ENCODE data around the gene SIGLEC12. TPM values are rescaled to one million over a fixed set of nuclear protein-coding genes. Genes with fewer than 3 reads are reported as not detected.

The SIGLEC12 gene
- total and polyA plus RNA-seq, 9 donors, result 0.23 to 0.73 (median 0.25) TPM; not detected in 6

- Histone ChIP-seq H3K27ac (no peak overlapping the region), H3K9me3 (no peaks in the 10 kb centered on the region), H3K4me1 (ENCODE audit: insufficient read depth) (no peaks in the 10 kb centered on the region), H3K4me3 (no peak overlapping the region), H3K36me3 (no peaks in the 10 kb centered on the region), H3K27me3 (no peaks in the 10 kb centered on the region)
- no peak for DNase-seq
- no peak for TF ChIP-seq CTCF (IDR thresholded peaks at IDR 0.05)
- no peak for TF ChIP-seq EP300 (IDR thresholded peaks at IDR 0.05)
- TF ChIP-seq POLR2A (IDR thresholded peaks at IDR 0.05), result no peak
- WGBS, 3 donors, result 64 to 76% (median 71%) methylated on average over 5 of the region's 5 CpGs
- intact Hi-C loops (cut with DNase I), result no loop called here
Measured at GRCh38 chr19:51548213-51548651, 46.6 kb upstream of the SIGLEC12 start.

- no peaks in the 10 kb centered on the region for H3K27me3 ChIP-seq
- no peaks in the 10 kb centered on the region for H3K36me3 ChIP-seq
- TF ChIP-seq EP300 (IDR thresholded peaks at IDR 0.05) (no peak), POLR2A (IDR thresholded peaks at IDR 0.05) (no peak), CTCF (IDR thresholded peaks at IDR 0.05) (no peak)
- H3K4me1 ChIP-seq (ENCODE audit: insufficient read depth), result no peaks in the 10 kb centered on the region
- no peaks in the 10 kb centered on the region for H3K9me3 ChIP-seq
- H3K27ac ChIP-seq, result no peak overlapping the region
- WGBS, 3 donors, result 32 to 44% (median 35%) methylated on average over 7 of the region's 7 CpGs
- peak in 1 of 5 donors; percentile 6 for DNase-seq
- no peak overlapping the region for H3K4me3 ChIP-seq
- intact Hi-C loops (cut with DNase I), result no loop called here
Measured at GRCh38 chr19:51547397-51548212, 46.0 kb upstream of the SIGLEC12 start.

GRCh38 chr19:51546650-51547396 lies 45.2 kb upstream of the SIGLEC12 start:
- Histone ChIP-seq H3K4me1 (ENCODE audit: insufficient read depth) (no peaks in the 10 kb centered on the region), H3K4me3 (no peak overlapping the region), H3K36me3 (no peaks in the 10 kb centered on the region), H3K27ac (no peak overlapping the region), H3K27me3 (no peaks in the 10 kb centered on the region), H3K9me3 (no peaks in the 10 kb centered on the region)
- no peak for TF ChIP-seq POLR2A (IDR thresholded peaks at IDR 0.05)
- no peak for TF ChIP-seq EP300 (IDR thresholded peaks at IDR 0.05)
- no peak for TF ChIP-seq CTCF (IDR thresholded peaks at IDR 0.05)
- intact Hi-C loops (cut with DNase I), result no loop called here
- WGBS, 3 donors, result 62 to 68% (median 67%) methylated on average over 10 of the region's 10 CpGs
- no peak for DNase-seq

- no peaks in the 10 kb centered on the region for H3K27me3 ChIP-seq
- H3K4me3 ChIP-seq, result no peak overlapping the region
- H3K36me3 ChIP-seq, result no peaks in the 10 kb centered on the region
- no peak for TF ChIP-seq EP300 (IDR thresholded peaks at IDR 0.05)
- TF ChIP-seq CTCF (IDR thresholded peaks at IDR 0.05), result no peak
- TF ChIP-seq POLR2A (IDR thresholded peaks at IDR 0.05), result no peak
- intact Hi-C loops (cut with DNase I), result no loop called here
- no peak overlapping the region for H3K27ac ChIP-seq
- H3K9me3 ChIP-seq, result no peaks in the 10 kb centered on the region
- 59 to 64% (median 63%) methylated on average over 5 of the region's 5 CpGs for WGBS, 3 donors
- H3K4me1 ChIP-seq (ENCODE audit: insufficient read depth), result no peaks in the 10 kb centered on the region
- DNase-seq, result no peak
Measured at GRCh38 chr19:51546107-51546649, 44.6 kb upstream of the SIGLEC12 start.
